MG63 (cell line): ENCODE measurements around the gene AGPAT2. TPM values are rescaled to one million over a fixed set of nuclear protein-coding genes. Genes with fewer than 3 reads are reported as not detected.
A peak's percentile ranks its signal among the peaks of the same experiment; 100 is the strongest.
"Not testable (repeated sequence)": the region's sequence is repeated elsewhere in the genome, so short reads cannot be mapped to it uniquely, and the experiment has no call there.

Experiments
- DNase-seq: peaks from one replicate; pipeline ENCODE4 v3.0.0-alpha.2; 2020
- H3K27me3 ChIP-seq: fragments of 250-450 bp; sonication (Bioruptor Pico); 2 replicates; pipeline ENCODE4 v1.5.1; 2020; ENCODE audit warnings: mild to moderate bottlenecking, moderate library complexity
- H3K36me3 ChIP-seq: fragments of 250-450 bp; sonication (Bioruptor Pico); 2 replicates; pipeline ENCODE4 v1.5.1; 2020; ENCODE audit warnings: mild to moderate bottlenecking, moderate library complexity
- H3K4me3 ChIP-seq: fragments of 250-450 bp; sonication (Bioruptor Pico); 2 replicates; pipeline ENCODE4 v1.5.1; 2020; ENCODE audit warnings: mild to moderate bottlenecking, moderate library complexity
- H3K9me3 ChIP-seq: fragments of 250-450 bp; sonication (Bioruptor Pico); 2 replicates; pipeline ENCODE4 v1.5.1; 2020; ENCODE audit warnings: mild to moderate bottlenecking, moderate library complexity
- total RNA-seq: library from RNA; depleted of rRNA; stranded (reverse); fragments of >200 nt; shearing (Covaris generic); gene quantifications from 2 replicates; pipeline ENCODE4 v1.2.3, GENCODE V29; 2014; ENCODE audit warnings: low replicate concordance

The AGPAT2 gene
- total RNA-seq, 1 experiment from 2014 or later: 116 TPM

DNA sequence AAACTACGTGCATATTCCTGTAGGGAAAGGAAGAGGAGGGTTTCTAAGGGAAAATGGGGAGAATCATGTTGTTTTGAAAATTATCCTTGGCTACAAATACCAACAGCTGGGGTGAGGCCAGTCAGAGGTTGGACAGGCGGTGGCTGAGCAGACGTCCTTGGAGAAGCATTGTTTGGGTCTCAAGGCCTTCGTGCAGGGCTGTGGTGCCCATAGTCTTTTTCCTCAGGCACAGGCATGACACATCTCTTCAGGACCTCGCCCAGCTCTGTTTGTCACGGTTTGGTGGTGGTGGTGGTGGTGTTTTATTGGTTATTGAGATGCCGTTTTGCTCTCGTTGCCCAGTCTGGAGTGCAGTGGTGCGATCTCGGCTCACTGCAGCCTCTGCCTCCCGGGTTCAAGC, 52.4 kb downstream of the AGPAT2 start:
- H3K9me3 ChIP-seq: no peaks in the 10 kb centered on the region
- DNase-seq: peak; percentile 32
- H3K36me3 ChIP-seq: no peaks in the 10 kb centered on the region
- no peak overlapping the region for H3K4me3 ChIP-seq
- no peaks in the 10 kb centered on the region for H3K27me3 ChIP-seq

- not testable (repeated sequence) for H3K27me3 ChIP-seq
These were observed 54.7 kb downstream of the AGPAT2 start for GRCh38 chr9:136632491-136633106.

GRCh38 chr9:136632072-136632471, 55.2 kb downstream of the AGPAT2 start:
- H3K27me3 ChIP-seq, H3K36me3 ChIP-seq, H3K4me3 ChIP-seq, DNase-seq, H3K9me3 ChIP-seq: not testable (repeated sequence)

More at GRCh38 chr9:136632491-136633106, 54.7 kb downstream of the AGPAT2 start:
- H3K4me3 ChIP-seq, DNase-seq, H3K36me3 ChIP-seq, H3K9me3 ChIP-seq: not testable (repeated sequence)

- Histone ChIP-seq H3K4me3 (no peak overlapping the region), H3K27me3 (no peaks in the 10 kb centered on the region), H3K9me3 (no peaks in the 10 kb centered on the region), H3K36me3 (no peaks in the 10 kb centered on the region)
- DNase-seq: peak; percentile 64
These were observed 55.9 kb downstream of the AGPAT2 start for GRCh38 chr9:136631038-136632000.

GRCh38 chr9:136630662-136630992, 56.6 kb downstream of the AGPAT2 start:
- Histone ChIP-seq H3K4me3 (no peak overlapping the region), H3K36me3 (no peaks in the 10 kb centered on the region), H3K9me3 (no peaks in the 10 kb centered on the region), H3K27me3 (no peaks in the 10 kb centered on the region)
- no peak for DNase-seq

DNA sequence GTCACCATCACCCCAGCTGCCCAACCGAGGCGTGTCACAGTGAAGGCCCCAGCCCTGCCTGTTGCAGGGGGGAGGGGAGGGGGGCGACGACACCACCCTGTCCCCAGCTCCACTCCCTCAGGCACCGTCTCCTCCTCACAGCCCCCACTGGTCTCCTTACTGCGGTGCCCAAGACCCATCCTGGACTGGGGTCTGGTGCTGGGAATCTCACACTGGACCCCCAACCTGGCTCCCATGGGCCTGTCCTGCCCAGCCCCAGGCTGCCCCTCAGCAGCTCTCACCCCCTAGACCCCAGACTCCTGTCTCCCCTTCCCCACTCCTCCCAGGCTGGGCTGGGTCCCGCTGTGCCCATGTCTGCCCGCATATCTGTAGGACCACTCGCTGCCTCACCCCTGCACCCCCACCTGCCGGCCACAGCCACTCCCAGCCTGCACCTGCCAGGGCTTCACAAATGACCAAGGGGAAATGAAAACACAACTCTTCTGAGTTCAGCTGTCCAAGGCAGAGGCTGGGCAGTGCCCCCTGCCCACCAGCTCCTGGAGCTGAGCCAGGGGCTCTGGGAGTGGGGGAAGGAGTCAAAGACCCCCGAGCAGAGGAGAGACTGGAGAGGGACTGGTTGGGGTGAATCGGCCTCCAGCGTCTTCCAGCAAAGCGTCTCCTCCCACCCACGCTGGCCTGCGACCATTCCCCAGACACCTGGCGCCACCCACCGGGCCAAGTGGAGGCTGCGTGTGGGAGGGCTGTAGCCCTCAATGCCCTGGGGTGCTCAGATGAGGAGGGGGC, 57.2 kb downstream of the AGPAT2 start:
- no peaks in the 10 kb centered on the region for H3K27me3 ChIP-seq
- H3K4me3 ChIP-seq: no peak overlapping the region
- no peaks in the 10 kb centered on the region for H3K36me3 ChIP-seq
- no peaks in the 10 kb centered on the region for H3K9me3 ChIP-seq
- peak; percentile 43 for DNase-seq

- no peak for DNase-seq
- Histone ChIP-seq H3K36me3 (no peaks in the 10 kb centered on the region), H3K9me3 (no peaks in the 10 kb centered on the region), H3K27me3 (no peaks in the 10 kb centered on the region), H3K4me3 (no peak overlapping the region)
These were observed 58.0 kb downstream of the AGPAT2 start for GRCh38 chr9:136629001-136629878.

GRCh38 chr9:136628268-136628667, 59.0 kb downstream of the AGPAT2 start:
- DNase-seq: no peak
- H3K9me3 ChIP-seq: no peaks in the 10 kb centered on the region
- H3K4me3 ChIP-seq: no peak overlapping the region
- H3K27me3 ChIP-seq: no peaks in the 10 kb centered on the region
- H3K36me3 ChIP-seq: no peaks in the 10 kb centered on the region

GRCh38 chr9:136627703-136628102, 59.6 kb downstream of the AGPAT2 start:
- no peak overlapping the region for H3K4me3 ChIP-seq
- no peaks in the 10 kb centered on the region for H3K27me3 ChIP-seq
- no peaks in the 10 kb centered on the region for H3K36me3 ChIP-seq
- no peak for DNase-seq
- H3K9me3 ChIP-seq: no peaks in the 10 kb centered on the region

DNA sequence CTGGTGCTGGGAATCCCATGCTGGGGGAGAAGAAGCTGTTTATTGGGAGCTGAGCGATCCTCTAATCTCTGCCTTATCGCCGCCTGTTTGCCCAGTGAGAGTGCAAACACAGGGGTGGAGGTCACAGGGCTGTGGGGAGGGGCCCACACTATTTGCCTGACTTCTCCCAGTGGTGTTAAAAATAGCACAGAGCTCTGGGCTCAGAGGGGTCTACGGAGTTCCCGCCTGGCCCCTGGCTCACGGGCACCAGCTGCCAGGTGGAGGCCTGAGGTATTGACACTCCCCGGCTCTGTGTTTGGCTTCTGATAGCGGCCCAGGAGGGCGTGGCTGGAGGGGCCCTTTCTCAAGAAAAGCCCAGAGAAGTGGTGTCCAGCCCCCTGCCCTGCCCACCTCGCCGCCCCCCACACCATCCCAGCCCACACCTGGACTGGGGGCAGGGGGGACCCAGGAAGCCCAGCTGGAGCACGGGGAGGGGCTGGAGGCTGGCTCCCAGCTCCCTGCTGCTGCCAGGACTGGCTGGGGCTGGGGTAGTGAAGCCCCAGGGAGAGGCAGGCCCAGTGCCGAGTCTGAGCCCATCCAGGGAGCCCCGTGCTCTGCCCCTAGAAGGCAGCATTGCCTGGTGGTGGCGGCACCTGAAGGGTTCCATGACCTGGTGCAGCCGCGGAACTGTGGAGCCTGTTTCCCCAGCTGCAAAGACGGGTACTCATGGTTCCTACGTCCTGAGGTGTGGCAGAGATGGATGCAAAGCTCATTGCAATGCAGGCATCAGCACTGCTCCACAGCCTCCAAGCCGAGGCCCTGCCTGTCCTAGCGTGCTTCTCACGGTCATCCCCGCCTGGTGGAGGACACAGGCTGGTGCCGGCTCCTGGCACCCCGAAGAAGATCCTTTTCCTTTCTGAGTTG, 60.3 kb downstream of the AGPAT2 start:
- Histone ChIP-seq H3K9me3 (no peaks in the 10 kb centered on the region), H3K4me3 (no peak overlapping the region), H3K36me3 (no peaks in the 10 kb centered on the region), H3K27me3 (no peaks in the 10 kb centered on the region)
- no peak for DNase-seq

- no peaks in the 10 kb centered on the region for H3K27me3 ChIP-seq
- no peaks in the 10 kb centered on the region for H3K9me3 ChIP-seq
- no peak overlapping the region for H3K4me3 ChIP-seq
- H3K36me3 ChIP-seq: no peaks in the 10 kb centered on the region
- DNase-seq: no peak
These were observed 61.1 kb downstream of the AGPAT2 start for GRCh38 chr9:136626066-136626725.

DNA sequence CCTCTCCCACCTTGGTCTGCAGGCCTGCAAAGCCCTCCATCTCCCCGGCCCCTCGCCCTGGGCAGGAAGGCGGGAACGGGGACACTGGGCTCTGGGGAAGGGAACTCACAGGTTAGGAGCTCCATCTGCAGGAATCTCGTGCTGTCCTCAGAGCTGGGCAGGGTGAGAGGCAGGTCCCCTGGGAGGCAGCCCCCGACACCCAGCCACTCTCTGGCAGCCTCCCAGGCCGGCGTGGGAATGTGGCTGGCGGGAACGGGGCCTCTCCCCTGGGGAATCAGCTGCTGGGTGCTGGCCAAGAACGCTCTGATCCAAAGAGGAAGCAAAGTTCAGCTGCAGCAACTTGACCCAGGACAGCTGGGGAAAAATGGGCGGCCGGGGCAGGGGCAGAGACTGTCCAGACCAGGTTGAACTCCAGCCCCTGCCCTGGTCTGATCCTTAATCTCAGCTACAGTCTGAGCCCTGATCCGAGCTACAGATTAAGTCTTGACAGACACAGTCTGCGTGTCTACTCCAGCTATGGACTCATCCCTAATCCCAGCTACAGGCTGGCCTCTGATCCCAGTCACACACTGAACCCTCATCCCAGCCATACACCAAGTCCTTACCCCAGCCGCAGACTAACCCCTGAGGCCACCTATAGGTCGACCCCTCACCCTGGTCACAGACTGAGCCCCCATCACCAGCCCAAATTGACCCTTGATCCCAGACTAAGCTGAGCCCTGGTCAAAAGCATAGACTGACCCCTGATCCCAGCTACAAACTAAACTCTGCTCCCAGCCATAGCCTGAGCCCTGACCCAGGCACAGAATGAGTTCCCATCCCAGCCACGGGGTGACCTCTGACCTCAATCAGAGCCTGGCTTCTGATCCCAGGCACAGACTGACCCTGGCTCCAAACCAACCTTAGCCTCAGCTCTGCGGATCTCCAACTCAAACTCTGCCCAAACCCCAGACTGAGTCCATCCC, 61.9 kb downstream of the AGPAT2 start:
- no peak overlapping the region for H3K4me3 ChIP-seq
- H3K9me3 ChIP-seq: no peaks in the 10 kb centered on the region
- peak; percentile 15 for DNase-seq
- H3K27me3 ChIP-seq: no peaks in the 10 kb centered on the region
- no peaks in the 10 kb centered on the region for H3K36me3 ChIP-seq

DNA sequence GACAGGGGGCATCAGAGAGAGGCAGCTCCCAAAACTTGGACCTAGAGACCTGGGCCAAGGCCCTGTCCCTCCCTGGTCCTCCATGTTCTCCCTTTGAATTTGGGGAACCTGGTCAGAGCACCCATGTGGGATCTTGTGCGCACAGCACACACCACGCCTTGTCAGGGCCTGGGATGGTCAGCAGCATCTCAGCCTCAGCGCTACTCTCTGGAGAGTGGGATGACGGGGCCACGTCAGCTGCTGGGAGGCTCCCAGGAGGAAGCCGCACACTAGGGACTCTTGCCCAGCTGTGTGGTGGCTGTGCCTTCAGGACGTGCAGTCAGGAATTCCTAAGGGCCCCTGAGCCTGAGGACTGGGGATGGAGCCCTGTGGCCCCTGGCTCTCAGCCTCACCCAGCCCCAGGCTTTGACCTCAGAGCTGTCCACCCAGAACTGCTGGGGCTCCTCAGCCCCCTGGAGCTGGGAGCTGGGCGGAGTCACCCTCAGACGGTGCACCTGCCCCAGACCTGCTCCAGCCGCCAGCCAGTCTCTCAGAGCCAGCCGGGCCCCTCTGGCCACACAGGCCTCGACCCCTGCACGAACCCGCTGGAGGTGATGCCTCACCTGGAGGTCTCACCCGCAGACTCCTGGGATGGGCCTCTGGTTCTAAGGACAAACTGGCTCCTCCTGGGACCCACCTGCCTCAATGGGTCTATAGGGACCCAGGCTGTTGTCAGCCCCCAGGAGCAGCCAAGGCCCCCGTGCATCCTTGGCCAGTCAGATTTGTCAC, 62.9 kb downstream of the AGPAT2 start:
- H3K9me3 ChIP-seq: no peaks in the 10 kb centered on the region
- no peak for DNase-seq
- no peaks in the 10 kb centered on the region for H3K27me3 ChIP-seq
- no peaks in the 10 kb centered on the region for H3K36me3 ChIP-seq
- H3K4me3 ChIP-seq: no peak overlapping the region

DNA sequence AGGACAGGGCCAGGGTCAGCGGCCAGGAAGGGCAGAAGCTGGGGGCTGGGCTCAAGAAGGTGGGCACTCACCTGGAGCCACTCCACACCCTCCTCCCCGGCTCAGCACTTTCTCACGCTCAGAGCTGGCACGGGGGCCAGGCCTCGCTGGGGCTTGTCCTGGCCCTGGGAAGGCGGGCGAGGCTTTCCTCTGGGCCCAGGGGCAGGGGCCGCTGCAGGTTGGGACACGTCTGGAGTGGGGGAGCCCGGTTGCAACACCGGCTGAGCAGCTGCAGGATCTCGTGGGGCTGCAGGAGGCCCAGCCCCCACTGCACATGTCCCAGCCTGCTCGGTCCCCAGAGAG, 63.4 kb downstream of the AGPAT2 start:
- no peaks in the 10 kb centered on the region for H3K27me3 ChIP-seq
- DNase-seq: no peak
- H3K36me3 ChIP-seq: no peaks in the 10 kb centered on the region
- no peak overlapping the region for H3K4me3 ChIP-seq
- H3K9me3 ChIP-seq: no peaks in the 10 kb centered on the region
